ENCODE data around the gene FOXL3.

- no peak for TF ChIP-seq GATA2 (IDR thresholded peaks at IDR 0.05; ENCODE audit: low read depth, low read length)
- TF ChIP-seq GATA3 (IDR thresholded peaks at IDR 0.05; ENCODE audit: low read depth, low read length): no peak
These were observed 2.3 kb downstream of the FOXL3 start for GRCh38 chr7:292226-292625.

Data from SH-SY5Y (cell line).